CD4-positive, alpha-beta T cell treated with Interleukin-2 at 100 ng/mL for 4 hours (primary cell): ENCODE data around the gene MUC4.
"Not testable (repeated sequence)": the region's sequence is repeated elsewhere in the genome, so short reads cannot be mapped to it uniquely, and the experiment has no call there.

Source experiments
- DNase-seq: peaks from one replicate; pipeline ENCODE4 v3.0.0-alpha.2; 2020; ENCODE audit warnings: low spot score

MUC4 gene

DNA sequence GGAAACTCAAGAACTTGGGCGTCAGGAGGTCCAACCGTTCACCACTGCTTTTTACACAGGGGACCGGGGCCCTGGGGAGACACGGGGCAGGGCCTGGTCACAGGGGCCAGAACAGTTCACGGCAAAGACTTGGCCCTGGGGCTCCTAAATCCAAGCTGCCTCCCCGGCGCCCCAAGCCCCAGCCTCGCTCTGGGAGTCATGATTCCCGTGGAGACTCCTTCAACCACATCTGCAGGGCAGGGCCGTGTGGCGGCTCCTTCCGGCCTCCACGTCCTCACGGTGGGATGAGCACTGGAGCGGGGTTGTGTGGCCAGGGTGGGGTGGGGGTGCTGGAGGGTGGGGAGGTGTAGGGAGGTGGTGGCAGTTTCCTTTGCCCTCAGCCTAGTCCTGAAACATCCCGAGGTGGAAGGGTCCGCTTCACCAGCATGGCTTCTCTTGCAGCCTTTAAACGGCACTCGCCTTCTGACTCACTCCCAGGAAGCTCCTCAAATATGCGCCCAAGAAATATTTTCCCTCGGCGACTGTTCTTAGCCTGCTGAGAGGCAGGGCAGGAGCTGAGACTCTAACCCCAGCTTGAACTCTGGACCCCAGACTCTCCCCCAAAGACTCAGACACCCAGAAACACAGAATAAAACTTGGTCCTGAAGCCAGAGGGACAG is 1.8 kb downstream of the MUC4 start:
- DNase-seq, result no peak

- no peak for DNase-seq
Observed at GRCh38 chr3:195809291-195809785, 2.4 kb downstream of the MUC4 start.

GRCh38 chr3:195808741-195809290 is 2.9 kb downstream of the MUC4 start:
- DNase-seq, result no peak

DNA sequence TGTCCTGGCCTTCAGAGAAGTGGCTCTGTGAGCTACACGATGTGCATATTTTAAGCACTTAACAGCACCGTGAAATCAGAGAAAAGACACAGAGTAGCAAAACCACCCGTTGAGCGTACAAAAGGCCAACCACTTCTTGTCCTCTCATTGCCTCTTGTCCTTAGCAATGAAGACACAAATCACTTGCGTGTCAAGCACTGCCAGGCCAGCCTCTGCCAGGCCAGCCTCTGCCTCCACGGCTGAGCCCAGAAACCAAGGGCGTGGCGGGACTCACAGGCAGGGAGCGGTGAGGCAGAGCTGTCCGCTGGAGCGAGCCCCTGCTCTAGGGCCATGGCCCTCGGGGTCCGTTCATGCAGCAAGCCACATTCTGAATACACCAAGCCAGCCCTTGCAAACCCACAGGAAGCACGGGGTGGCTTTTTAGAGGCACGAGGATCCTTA is 4.0 kb downstream of the MUC4 start:
- DNase-seq, result no peak

- no peak for DNase-seq
Observed at GRCh38 chr3:195806916-195807231, 4.9 kb downstream of the MUC4 start.

GRCh38 chr3:195806211-195806915 is 5.4 kb downstream of the MUC4 start:
- DNase-seq, result no peak

- not testable (repeated sequence) for DNase-seq
Observed at GRCh38 chr3:195805588-195805987, 6.1 kb downstream of the MUC4 start.

DNA sequence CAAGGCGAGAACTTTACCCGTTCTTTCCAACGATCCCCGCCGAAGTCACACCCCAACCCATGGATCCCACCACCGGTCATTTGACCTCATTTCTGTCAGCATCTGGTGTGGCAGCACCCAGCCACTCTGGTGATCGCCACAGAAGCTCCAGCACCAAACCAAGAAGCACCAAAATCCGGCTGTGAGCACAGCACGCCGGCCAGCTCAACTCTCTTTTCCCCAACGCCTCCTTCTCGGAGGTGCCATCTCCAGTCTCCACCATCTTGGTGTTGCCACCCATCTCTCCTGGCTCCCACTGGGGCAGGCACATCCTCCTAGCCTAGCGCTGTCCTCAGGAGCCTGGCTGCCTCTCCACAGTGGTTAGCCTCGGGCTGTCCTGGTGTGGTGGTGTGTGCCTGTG is 6.5 kb downstream of the MUC4 start:
- no peak for DNase-seq

GRCh38 chr3:195803289-195803908 is 8.3 kb downstream of the MUC4 start:
- DNase-seq, result no peak

DNA sequence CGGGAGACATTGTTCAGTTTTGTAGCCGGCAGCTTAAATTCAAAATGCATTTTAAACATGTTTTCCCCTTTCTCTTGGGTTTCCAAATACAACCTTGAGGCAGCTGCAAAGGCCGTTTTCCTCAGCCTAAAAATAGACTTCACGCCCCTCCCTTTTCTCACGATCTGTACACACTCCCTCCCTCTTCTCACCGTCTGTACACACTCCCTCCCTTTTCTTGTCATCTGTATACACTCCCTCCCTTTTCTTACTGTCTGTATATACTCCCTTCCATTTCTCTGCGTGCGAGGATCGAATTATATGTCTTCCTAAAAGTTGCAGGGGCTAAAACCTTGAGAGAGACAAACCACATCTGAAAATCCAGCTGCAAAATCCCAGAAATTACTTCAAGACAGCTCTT is 8.9 kb downstream of the MUC4 start:
- peak; percentile 12 for DNase-seq

DNA sequence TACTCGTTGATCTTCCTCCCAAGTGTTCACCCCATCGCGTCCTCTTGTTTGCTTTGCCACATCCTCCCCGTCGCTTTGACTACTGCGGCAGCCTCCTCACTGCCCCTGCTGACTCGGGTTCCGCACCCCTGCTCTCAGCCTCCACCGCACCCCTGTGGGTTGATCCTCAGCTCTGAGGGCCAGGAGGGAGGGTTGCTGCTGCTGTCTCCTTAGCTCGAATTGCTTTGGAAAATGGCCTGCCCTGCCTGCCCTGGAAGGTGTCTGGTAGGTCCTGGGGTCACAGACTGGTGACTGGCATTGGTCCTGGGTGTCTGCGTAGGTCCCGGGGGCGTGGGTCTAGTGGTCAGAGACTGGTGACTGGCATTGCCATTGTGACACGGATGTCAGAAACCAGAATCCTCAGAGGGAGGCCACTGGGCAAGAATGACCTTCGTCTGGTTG is 9.4 kb downstream of the MUC4 start:
- peak; percentile 47 for DNase-seq

DNA sequence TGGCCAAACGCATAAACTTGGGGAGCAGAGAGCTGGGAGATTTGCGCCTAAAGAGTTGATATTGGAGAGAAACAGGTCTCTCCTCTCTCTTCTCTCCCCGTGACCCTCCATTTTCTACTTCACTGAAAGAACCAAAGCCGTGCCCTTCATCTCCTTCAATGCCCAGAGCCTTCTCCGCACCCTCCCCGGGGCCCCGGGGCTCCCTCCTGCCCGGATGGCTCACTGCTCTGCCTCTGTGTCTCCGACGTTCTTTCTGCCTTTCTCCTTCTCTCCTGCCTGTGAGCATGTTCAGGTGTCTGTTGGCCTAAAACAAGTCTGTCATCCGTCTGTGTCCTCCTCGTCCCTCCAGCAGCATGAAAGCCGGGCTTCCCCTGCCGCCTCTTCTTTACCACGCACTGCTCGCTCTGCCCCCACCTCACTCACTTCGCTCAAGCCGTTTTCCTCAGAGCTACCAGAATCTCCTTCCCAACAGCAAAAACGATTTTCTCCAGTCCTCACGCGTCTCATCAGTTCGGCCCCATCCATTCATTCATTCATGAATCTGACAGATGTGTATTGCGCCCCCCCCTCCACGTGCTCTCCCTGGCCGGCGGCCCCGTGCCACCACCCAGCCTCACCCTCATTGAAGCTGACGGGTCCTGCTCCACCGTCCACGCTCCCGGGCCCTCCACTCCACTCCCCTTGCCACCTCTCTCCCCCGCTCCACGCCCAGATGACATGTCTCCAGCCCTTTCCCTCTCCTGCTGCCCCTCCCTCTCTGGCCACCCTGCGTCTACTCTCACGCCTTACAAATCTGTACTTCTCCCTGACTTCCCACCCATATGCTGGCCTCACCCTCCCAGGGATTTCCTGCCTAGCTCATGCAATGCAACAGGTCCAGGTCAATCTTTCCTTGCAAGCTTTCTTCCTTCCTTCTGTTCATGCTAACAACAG is 10.2 kb downstream of the MUC4 start:
- no peak for DNase-seq

GRCh38 chr3:195800240-195800639 is 11.5 kb downstream of the MUC4 start:
- no peak for DNase-seq

DNA sequence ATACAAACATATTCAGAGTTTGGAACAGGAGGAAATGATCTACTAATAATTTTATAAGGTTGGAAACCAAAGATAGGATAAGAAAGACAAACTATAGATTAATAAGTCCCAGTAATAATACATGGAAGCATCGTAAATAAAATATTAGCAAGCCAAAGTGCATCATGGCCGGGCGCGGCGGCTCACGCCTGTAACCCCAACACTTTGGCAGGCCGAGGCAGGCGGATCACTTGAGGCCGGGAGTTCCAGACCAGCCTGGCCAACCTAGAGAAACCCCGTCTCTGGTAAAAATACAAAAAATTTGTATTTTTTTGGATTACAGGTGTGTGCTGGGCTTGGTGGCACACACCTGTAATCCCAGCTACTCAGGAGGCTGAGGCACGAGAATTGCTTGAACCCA is 14.9 kb downstream of the MUC4 start:
- DNase-seq, result no peak

GRCh38 chr3:195794708-195795107 is 17.0 kb downstream of the MUC4 start:
- no peak for DNase-seq

- DNase-seq, result not testable (repeated sequence)
Observed at GRCh38 chr3:195792621-195793020, 19.1 kb downstream of the MUC4 start.

DNA sequence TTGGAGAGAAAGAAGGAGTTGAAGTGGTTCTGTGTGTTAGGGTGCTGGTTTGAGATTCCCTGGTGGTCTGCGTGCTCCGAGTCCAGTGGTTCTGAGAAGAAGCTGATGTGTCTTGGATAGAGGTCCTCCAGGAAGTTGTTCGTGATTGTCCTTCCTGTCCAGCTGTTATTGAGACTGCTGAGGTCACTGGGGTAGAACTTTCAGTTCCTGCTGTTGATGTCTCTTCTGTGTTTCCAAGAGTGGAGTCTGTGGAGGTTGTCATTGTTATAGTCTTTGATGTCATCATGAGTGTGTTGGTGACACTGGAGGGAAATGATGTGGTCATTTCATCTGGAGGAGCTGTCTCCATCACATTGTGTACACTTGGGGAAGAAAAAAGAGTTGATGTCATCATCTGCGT is 20.8 kb downstream of the MUC4 start:
- DNase-seq, result no peak

DNA sequence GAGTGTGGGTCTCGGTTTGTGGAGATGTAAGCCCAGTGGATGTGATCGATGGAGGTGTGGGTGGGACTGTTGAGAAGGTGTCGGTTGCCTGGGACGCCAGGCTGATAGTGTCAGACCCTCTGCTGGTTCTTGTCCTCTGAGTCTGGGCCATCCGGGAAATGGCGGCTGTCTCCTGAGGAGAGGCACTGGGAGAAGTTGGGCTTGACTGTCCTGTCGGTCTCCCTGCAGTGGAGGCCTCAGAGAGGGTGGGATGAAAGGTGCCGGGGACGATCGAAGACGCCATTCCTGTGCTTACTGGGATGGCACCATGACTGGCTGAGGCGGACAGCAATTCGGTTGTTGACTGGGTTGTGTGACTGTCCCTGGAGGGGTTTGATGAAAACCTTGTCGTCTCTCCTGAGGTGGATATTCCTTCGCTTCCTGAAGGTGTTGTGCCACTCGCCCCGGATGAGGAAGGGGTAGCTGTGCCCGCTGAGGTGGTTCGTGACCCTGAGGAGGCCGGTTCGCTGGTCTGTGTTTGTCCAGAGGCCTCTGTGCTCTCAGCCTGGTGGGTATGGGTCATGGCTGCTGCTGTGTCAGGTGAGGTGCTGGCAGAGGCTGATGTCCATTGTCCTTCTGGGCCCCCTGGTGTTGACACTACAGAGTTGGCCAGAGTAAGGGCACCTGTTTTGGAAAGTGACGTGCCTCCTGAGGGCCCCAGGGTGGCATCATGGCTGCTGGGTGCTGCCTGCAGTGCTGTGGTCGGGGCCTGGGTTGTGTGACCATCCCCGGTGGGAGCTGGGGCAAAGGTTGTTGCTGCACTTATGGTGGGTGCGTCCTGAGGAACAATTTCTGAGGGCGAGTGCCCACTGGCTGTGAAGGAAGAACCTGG is 22.8 kb downstream of the MUC4 start:
- no peak for DNase-seq

- not testable (repeated sequence) for DNase-seq
Observed at GRCh38 chr3:195785781-195786405, 25.8 kb downstream of the MUC4 start.

DNA sequence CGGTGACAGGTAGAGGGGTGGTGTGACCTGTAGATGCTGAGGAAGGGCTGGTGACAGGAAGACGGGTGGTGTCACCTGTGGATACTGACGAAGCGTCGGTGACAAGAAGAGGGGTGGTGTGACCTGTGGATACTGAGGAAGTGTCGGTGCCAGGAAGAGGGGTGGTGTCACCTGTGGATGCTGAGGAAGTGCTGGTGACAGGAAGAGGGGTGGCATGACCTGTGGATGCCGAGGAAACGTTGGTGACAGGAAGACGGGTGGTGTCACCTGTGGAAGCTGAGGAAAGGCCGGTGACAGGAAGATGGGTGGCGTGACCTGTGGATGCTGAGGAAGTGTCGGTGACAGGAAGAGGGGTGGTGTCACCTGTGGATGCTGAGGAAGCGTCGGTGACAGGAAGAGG is 27.7 kb downstream of the MUC4 start:
- DNase-seq, result not testable (repeated sequence)
